ENCODE data around the gene MAFG. TPM values are rescaled to one million over a fixed set of nuclear protein-coding genes. Genes with fewer than 3 reads are reported as not detected.

The MAFG gene
- total and polyA plus RNA-seq, 2 of the 13 experiments (the other 11 are each of a cell fraction or from before 2014, with no cell fraction given): 14.5 to 20.0 TPM

GRCh38 chr17:81906476-81907218 is 20.9 kb downstream of the MAFG start (continued):
- peak; percentile 59 for TF ChIP-seq CTCF (CRISPR knock-in tag; IDR thresholded peaks at IDR 0.05)
- 0 out of 2 replicates have a peak, but pooled peaks have one; percentile 28 for TF ChIP-seq ZC3H13 (CRISPR knock-in tag; IDR thresholded peaks at IDR 0.05)

GRCh38 chr17:81905993-81906392 is 21.5 kb downstream of the MAFG start:
- Histone ChIP-seq H2AFZ (ENCODE audit: low read length) (no peak overlapping the region), H3K27me3 (ENCODE audit: control insufficient read depth in 1 of 2, insufficient read depth in 2 of 2, low read length in 2 of 2) (no peaks in the 10 kb centered on the region; a peak in 1 of 5 replicates), H3K9me3 (ENCODE audit: low read length) (no peaks in the 10 kb centered on the region), H4K20me1 (ENCODE audit: insufficient read depth, low read length) (peaks cover 14% of the 10 kb centered on the region; the same call in 1 of the 2 replicates), H3K79me2 (ENCODE audit: insufficient read depth, low read length) (peaks cover 33% of the 10 kb centered on the region), H3K9ac (ENCODE audit: insufficient read depth, low read depth, low read length) (no peak overlapping the region), H3K36me3 (replicated peaks in 1 of 2; ENCODE audit: control insufficient read depth in 1 of 2, insufficient read depth in 2 of 2, low read length in 2 of 2) (peaks cover 47 to 57% of the 10 kb centered on the region in 2 experiments), H3K27ac (ENCODE audit: extremely low read length, insufficient read depth, low read length) (no peak overlapping the region), H3K4me2 (ENCODE audit: low read depth, low read length) (no peak overlapping the region), H3K4me3 (replicated peaks in 1 of 3; ENCODE audit: insufficient read depth in 1 of 3, low read depth in 2 of 3, low read length in 3 of 3) (no peak overlapping the region), H3K4me1 (ENCODE audit: insufficient read depth, low read length) (peaks cover 41% of the 10 kb centered on the region)
- FAIRE-seq (no peak), ATAC-seq (no peak), DNase-seq (ENCODE audit: low spot score) (no peak)
- intact Hi-C loops (cut with micrococcal nuclease; ENCODE audit: unreplicated experiment): no loop called here
- POLR2A ChIA-PET: interaction anchor here (1.5 to 2.0 kb wide), 2 partner anchors 14 to 19 kb away, joined by 3 to 5 read pairs; partner anchors contain the start of genes ALYREF and ANAPC11
- peak; percentile 47 for TF ChIP-seq POLR2G (IDR thresholded peaks at IDR 0.05; ENCODE audit: low read depth, low read length)
- TF ChIP-seq AGO2 (optimal IDR thresholded peaks at IDR 0.05; ENCODE audit: low read depth, low read length): peak; percentile 7
- TF ChIP-seq ARNT (IDR thresholded peaks at IDR 0.05): no peak
- no peak for TF ChIP-seq SP4 (CRISPR knock-in tag; IDR thresholded peaks at IDR 0.05)
- CTCF ChIA-PET (ENCODE audit: low intra/inter-chr PET ratio, low total read pairs): no interaction called here
- no TSS peak for BruUV-seq (replicated peaks)
- 94% methylated on average over 8 of the region's 10 CpGs for WGBS (ENCODE audit: low lambda C conversion rate)
- in situ Hi-C loops (cut with HindIII; ENCODE audit: extremely low pct_ligation_motif_present, low pct_unique_long_range_greater_than_20kb): no loop called here

Data from HepG2 (cell line).